ENCODE measurements around the gene KLHL29.

KLHL29 gene

DNA sequence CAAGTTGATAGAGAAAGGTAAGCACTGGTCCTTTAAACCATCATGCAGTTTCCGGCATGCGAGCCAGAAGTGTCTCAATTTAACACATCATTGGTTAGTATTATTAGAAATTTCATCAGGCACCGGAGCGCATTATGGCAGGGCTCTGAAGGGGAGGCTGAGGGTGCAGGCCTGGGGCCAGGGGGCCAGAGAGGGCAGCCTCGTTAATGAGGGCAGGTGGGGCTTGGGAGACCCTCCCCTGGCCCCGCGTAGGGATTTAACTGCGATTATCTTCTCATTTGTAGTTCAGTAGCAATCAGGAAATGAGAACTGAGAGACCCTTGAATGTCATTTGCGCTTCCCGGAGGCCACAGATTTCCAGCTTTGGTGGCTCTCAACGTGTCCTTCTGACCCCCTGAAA is 246.4 kb downstream of the KLHL29 start:
- no peak overlapping the region for H3K4me3 ChIP-seq (replicated peaks; ENCODE audit: low read depth, low read length)
- DNase-seq (ENCODE audit: low read depth): no peak
- TF ChIP-seq, protein P1, sequence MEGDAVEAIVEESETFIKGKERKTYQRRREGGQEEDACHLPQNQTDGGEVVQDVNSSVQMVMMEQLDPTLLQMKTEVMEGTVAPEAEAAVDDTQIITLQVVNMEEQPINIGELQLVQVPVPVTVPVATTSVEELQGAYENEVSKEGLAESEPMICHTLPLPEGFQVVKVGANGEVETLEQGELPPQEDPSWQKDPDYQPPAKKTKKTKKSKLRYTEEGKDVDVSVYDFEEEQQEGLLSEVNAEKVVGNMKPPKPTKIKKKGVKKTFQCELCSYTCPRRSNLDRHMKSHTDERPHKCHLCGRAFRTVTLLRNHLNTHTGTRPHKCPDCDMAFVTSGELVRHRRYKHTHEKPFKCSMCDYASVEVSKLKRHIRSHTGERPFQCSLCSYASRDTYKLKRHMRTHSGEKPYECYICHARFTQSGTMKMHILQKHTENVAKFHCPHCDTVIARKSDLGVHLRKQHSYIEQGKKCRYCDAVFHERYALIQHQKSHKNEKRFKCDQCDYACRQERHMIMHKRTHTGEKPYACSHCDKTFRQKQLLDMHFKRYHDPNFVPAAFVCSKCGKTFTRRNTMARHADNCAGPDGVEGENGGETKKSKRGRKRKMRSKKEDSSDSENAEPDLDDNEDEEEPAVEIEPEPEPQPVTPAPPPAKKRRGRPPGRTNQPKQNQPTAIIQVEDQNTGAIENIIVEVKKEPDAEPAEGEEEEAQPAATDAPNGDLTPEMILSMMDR (IDR thresholded peaks at IDR 0.05; ENCODE audit: low read length, missing control alignments): no peak

DNA sequence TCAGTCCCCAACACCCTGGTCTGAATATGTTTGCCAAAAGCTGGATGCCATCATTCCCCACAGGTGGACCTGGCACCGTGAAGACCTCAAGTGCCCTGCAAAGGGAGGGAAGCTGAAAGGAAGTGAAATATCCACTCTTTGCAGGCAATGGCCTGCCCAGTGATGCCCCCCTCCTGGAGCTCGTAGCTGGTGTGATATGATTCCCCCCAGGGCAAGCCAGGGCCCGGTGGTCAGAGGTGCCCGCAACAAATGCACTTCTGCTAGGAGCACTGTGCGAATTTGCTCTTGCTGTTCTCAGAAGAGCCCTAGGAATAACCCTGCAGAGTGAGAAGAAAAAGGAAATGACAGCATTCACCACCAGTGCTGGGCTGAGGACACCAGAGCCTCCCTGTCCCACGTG is 247.4 kb downstream of the KLHL29 start:
- DNase-seq (ENCODE audit: low read depth): no peak
- TF ChIP-seq, protein P1 (IDR thresholded peaks at IDR 0.05; ENCODE audit: low read length, missing control alignments): no peak
- H3K4me3 ChIP-seq (replicated peaks; ENCODE audit: low read depth, low read length): no peak overlapping the region

DNA sequence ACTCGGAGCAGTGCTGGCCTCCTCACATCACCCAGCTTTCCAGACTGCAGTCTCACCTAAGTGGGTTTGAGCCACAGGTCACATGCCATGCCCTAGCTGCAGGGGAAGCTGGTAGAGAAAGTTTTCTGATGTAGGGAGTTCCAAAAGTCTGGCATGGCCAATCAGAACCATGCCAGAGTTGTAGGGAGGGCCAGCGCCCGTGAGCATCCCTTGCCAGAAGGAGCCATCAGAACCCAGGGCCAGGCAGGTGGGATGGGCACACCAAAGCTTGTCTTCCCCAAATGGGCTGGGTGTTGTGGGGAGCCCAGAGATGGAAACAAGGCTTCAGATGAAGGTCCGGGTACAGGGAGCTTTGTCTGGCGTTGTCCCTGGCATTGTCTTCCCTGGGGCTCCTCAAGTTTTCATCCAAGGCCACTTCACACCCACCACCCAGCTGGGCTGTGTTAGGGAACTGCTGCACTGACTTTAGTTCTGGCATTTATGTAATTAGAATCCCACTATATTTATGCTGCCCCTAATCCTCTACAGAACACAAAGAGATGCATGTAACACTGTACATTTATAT is 247.9 kb downstream of the KLHL29 start:
- H3K4me3 ChIP-seq (replicated peaks; ENCODE audit: low read depth, low read length): no peak overlapping the region
- TF ChIP-seq, protein P1 (IDR thresholded peaks at IDR 0.05; ENCODE audit: low read length, missing control alignments): no peak
- DNase-seq (ENCODE audit: low read depth): no peak

DNA sequence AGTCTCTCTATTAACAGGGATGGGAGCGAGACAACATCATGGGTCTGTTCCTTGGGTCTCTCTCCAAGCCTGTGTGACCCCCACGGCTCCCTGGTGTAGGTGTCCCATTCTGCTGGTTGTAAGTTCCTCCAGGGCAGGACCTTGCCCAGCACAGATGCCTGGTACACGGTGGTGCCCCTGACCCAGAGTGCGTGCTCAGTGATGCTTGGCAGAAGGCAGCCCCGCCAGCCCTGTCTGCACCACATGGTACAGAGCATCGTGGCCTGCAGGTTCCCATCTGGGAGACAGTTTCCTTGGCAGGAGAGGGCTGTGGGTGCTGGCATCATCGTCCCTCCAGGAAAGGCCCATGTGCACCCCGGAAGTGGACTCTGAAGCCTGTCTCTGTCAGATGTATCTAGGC is 249.0 kb downstream of the KLHL29 start:
- TF ChIP-seq, protein P1 (IDR thresholded peaks at IDR 0.05; ENCODE audit: low read length, missing control alignments): no peak
- DNase-seq (ENCODE audit: low read depth): no peak
- H3K4me3 ChIP-seq (replicated peaks; ENCODE audit: low read depth, low read length): no peak overlapping the region

DNA sequence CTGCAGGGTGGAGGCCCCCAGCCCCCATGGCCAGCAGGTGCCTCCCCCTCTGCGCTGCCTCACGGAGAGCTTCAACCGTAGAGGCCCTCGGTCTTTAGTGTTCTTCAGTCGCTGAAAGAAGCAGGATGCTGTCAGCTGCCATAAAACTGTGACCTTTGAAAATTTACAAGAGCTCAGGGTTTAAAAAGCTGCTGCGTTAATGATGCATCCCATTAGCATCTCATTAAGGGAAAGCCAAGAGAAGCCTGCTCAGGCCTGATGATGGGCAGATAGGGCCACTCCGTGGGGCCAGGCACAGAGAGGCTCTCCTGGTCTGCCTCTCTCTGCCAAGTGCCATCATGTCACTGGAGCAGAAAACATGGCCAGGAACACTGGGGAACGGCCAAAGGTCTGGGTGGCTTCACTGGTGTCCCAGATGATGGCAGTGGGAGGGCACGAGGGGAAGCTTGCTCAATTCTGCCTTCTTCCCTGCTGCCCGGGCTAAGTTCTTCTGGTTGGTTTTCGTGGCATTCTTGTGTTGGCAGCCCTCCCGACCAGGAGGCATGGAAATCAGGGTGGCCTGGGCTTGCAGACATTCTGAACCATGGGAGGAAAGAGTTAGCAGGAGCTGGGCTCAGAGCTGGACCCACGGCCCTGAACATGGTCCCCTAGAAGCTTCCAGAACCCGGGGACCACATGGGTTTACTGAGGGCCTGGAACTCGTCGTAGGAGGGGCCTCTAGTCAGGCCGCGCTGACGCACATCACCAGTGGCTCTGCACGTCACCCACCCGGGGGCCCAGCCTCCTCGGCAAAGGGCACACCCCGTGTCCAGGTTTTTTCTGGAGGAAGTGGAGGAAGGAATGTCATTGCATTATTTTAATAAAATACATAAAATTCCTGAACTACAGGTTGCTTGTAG is 250.7 kb downstream of the KLHL29 start:
- no peak for DNase-seq (ENCODE audit: low read depth)
- H3K4me3 ChIP-seq (replicated peaks; ENCODE audit: low read depth, low read length): no peak overlapping the region
- TF ChIP-seq, protein P1 (IDR thresholded peaks at IDR 0.05; ENCODE audit: low read length, missing control alignments): no peak

DNA sequence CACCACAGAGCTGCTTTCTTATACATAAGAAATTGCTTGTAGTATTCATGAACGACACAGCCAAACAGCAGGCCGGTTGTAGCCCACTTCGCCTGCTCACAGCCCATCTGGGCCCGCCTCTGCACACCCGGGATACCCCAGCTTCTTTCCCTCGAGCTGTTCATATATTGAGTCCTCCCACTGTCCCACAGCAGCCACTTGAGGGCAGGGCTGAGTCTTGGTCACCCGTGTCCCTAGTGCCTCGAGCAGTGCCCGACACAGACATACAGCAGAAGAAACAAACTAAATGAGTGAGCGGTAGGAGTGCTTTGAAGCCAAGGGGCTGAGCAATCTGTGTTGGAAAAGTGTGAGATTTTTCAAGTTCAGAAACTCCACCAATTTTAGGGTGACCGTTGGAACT is 251.4 kb downstream of the KLHL29 start:
- no peak overlapping the region for H3K4me3 ChIP-seq (replicated peaks; ENCODE audit: low read depth, low read length)
- DNase-seq (ENCODE audit: low read depth): peak; percentile 52
- TF ChIP-seq, protein P1 (IDR thresholded peaks at IDR 0.05; ENCODE audit: low read length, missing control alignments): peak; percentile 40

Data from fibroblast of pulmonary artery (primary cell).